NB4 (cell line): ENCODE measurements around the gene GARNL3.
A peak's percentile ranks its signal among the peaks of the same experiment; 100 is the strongest.

Source experiments
- DNase-seq: peaks from one replicate; pipeline ENCODE4 v3.0.0; 2010; ENCODE audit warnings: low read depth
- H3K4me3 ChIP-seq: one replicate; pipeline ENCODE4 v1.5.1; 2011; ENCODE audit warnings: mild to moderate bottlenecking, low read depth, low read length, moderate library complexity
- CTCF ChIP-seq: IDR thresholded peaks from one replicate; pipeline ENCODE4 v1.5.1; 2012; ENCODE audit warnings: low read depth, low read length
- MAX ChIP-seq: IDR thresholded peaks from 2 replicates; pipeline ENCODE4 v1.6.1; 2011; ENCODE audit warnings: low read depth, low read length
- MYC ChIP-seq: IDR thresholded peaks from 2 replicates; pipeline ENCODE4 v1.6.1; 2011; ENCODE audit warnings: low read depth, low read length
- POLR2A ChIP-seq: IDR thresholded peaks from 2 replicates; pipeline ENCODE4 v1.6.1; 2011; ENCODE audit warnings: mild to moderate bottlenecking; ENCODE audit not compliant: insufficient read length; ENCODE audit errors: extremely low read depth

Gene GARNL3

GRCh38 chr9:127396253-127396807, 131.8 kb downstream of the GARNL3 start:
- H3K4me3 ChIP-seq, result no peak overlapping the region
- TF ChIP-seq MAX, result no peak
- no peak for TF ChIP-seq CTCF
- TF ChIP-seq POLR2A, result no peak
- no peak for TF ChIP-seq MYC
- DNase-seq, result no peak

GRCh38 chr9:127396808-127397645, 132.5 kb downstream of the GARNL3 start, which contains the start of gene SLC2A8:
TSS of gene SLC2A8 (plus strand) at chr9:127397169. CDS start at chr9:127397231, 62 bp downstream.
- peak; percentile 39 for DNase-seq
- H3K4me3 ChIP-seq, result no peak within 1 kb of the TSS
- TF ChIP-seq CTCF (no peak), MYC (no peak), MAX (no peak), POLR2A (no peak)

- DNase-seq, result no peak
- no peak for TF ChIP-seq MAX
- TF ChIP-seq POLR2A, result no peak
- TF ChIP-seq MYC, result no peak
- peak; percentile 9 for TF ChIP-seq CTCF
- no peak overlapping the region for H3K4me3 ChIP-seq
Observed at GRCh38 chr9:127397646-127398274, 133.2 kb downstream of the GARNL3 start.

- TF ChIP-seq CTCF (no peak), MAX (no peak), POLR2A (no peak), MYC (no peak)
- no peak for DNase-seq
- H3K4me3 ChIP-seq, result no peak overlapping the region
Observed at GRCh38 chr9:127398275-127398647, 133.7 kb downstream of the GARNL3 start.

- H3K4me3 ChIP-seq, result no peak overlapping the region
- TF ChIP-seq MYC (no peak), MAX (no peak), POLR2A (no peak), CTCF (no peak)
- DNase-seq, result no peak
Observed at GRCh38 chr9:127398715-127399400, 134.3 kb downstream of the GARNL3 start.
